B cell (primary cell): Measurements from ENCODE around the gene MOB2. TPM values are rescaled to one million over a fixed set of nuclear protein-coding genes. Genes with fewer than 3 reads are reported as not detected.

Source experiments
- ATAC-seq: fragments of 200-7000 bp; cut with Tn5 transposase; one replicate; pipeline ENCODE4 v1.10.0; 2021; ENCODE audit warnings: low read depth, mild to moderate bottlenecking, moderate number of reproducible peaks, moderate library complexity
- CTCF ChIA-PET: fragments of 350-600 bp; sonication (Branson Sonifier 250); formaldehyde crosslinking; loops from one replicate; lab custom pipeline; 2021; ENCODE audit warnings: antibody characterized with exemption, inconsistent platforms; lab: Charles Lee
- POLR2A ChIA-PET: fragments of 350-600 bp; sonication (Branson Sonifier 250); formaldehyde crosslinking; loops from one replicate; lab custom pipeline; 2021; ENCODE audit warnings: antibody characterized with exemption; lab: Charles Lee
- DNase-seq: peaks from one replicate; pipeline ENCODE4 v3.0.0; 2013
- H2AFZ ChIP-seq: 2 replicates; pipeline ENCODE4 v1.6.1; 2012; ENCODE audit warnings: mild to moderate bottlenecking, low read depth, low read length; ENCODE audit not compliant: insufficient read depth, poor library complexity, severe bottlenecking
- H3K27ac ChIP-seq, 2 donors: 1 replicate in 1 of 2; 2 replicates in 1 of 2; pipeline ENCODE4 v1.5.1; 2012 to 2013; ENCODE audit warnings: low read length in 2 of 2, mild to moderate bottlenecking in 2 of 2, moderate library complexity in 1 of 2
- H3K27me3 ChIP-seq, 4 experiments: fragments of 200-600 bp in 1 of 4; sonication (generic) in 1 of 4; replicated peaks in 1 of 4; 1 replicate in 2 of 4; 2 replicates in 2 of 4; pipeline versions ENCODE4 v1.6.1 to v1.7.0; 2013 to 2016; ENCODE audit warnings: low read length in 3 of 4, mild to moderate bottlenecking in 2 of 4, mixed read lengths in 1 of 4, moderate library complexity in 1 of 4; ENCODE audit not compliant: insufficient read depth in 4 of 4, control insufficient read depth in 3 of 4; ENCODE audit errors: control extremely low read depth in 1 of 4
- H3K36me3 ChIP-seq, 2 experiments: replicated peaks in 1 of 2; 1 replicate in 1 of 2; 2 replicates in 1 of 2; pipeline versions ENCODE4 v1.6.1 to v1.7.1; 2013; ENCODE audit warnings: low read length in 1 of 2; ENCODE audit not compliant: insufficient read depth in 2 of 2, control insufficient read depth in 1 of 2; ENCODE audit errors: control extremely low read depth in 1 of 2, extremely low read depth in 1 of 2
- H3K4me1 ChIP-seq, 2 donors: fragments of 200-600 bp in 1 of 2; sonication (generic) in 1 of 2; 1 replicate in 1 of 2; 2 replicates in 1 of 2; pipeline versions ENCODE4 v1.5.1 to v1.6.1; 2013 to 2017; ENCODE audit warnings: low read length in 2 of 2; ENCODE audit not compliant: control insufficient read depth in 2 of 2, insufficient read depth in 2 of 2
- H3K4me2 ChIP-seq: replicated peaks from 2 replicates; pipeline ENCODE3; 2012; ENCODE audit warnings: mild to moderate bottlenecking, low read depth, low read length; ENCODE audit not compliant: poor library complexity, severe bottlenecking
- H3K4me3 ChIP-seq, 5 experiments: fragments of 200-600 bp in 1 of 5; sonication (generic) in 1 of 5; 1 replicate in 3 of 5; 2 replicates in 2 of 5; pipeline versions ENCODE4 v1.5.1 to v1.7.0; 2011 to 2016; ENCODE audit warnings: low read length in 4 of 5, mild to moderate bottlenecking in 4 of 5, low read depth in 2 of 5, control low read depth in 1 of 5, moderate library complexity in 1 of 5; ENCODE audit not compliant: insufficient read depth in 1 of 5; ENCODE audit errors: control extremely low read depth in 1 of 5, extremely low read depth in 1 of 5
- H3K79me2 ChIP-seq: fragments of 200-600 bp; sonication (generic); one replicate; pipeline ENCODE4 v1.6.0; 2016; ENCODE audit warnings: low read length; ENCODE audit not compliant: control insufficient read depth, insufficient read depth
- H3K9ac ChIP-seq: fragments of 200-600 bp; sonication (generic); 2 replicates; pipeline ENCODE4 v1.6.1; 2017; ENCODE audit warnings: mild to moderate bottlenecking, low read length, moderate library complexity
- H3K9me3 ChIP-seq, 3 donors: one replicate each; pipeline versions ENCODE4 v1.6.1 to v1.7.1; 2013; ENCODE audit warnings: low read length in 2 of 3; ENCODE audit not compliant: control insufficient read depth in 2 of 3, insufficient read depth in 1 of 3; ENCODE audit errors: control extremely low read depth in 1 of 3
- H4K20me1 ChIP-seq: 2 replicates; pipeline ENCODE4 v1.6.0; 2012; ENCODE audit warnings: mild to moderate bottlenecking, low read length; ENCODE audit not compliant: insufficient read depth, control insufficient read depth, poor library complexity, severe bottlenecking
- H3K27ac Mint-ChIP-seq: one replicate; pipeline ENCODE4 v1.8.0; 2021; ENCODE audit warnings: mixed read lengths
- H3K27me3 Mint-ChIP-seq: one replicate; pipeline ENCODE4 v1.8.0; 2021; ENCODE audit warnings: mixed read lengths
- H3K4me1 Mint-ChIP-seq: one replicate; pipeline ENCODE4 v1.8.0; 2021; ENCODE audit warnings: mixed read lengths
- H3K4me3 Mint-ChIP-seq: one replicate; pipeline ENCODE4 v1.8.0; 2021; ENCODE audit warnings: mixed read lengths
- H3K9me3 Mint-ChIP-seq: one replicate; pipeline ENCODE4 v1.8.0; 2022; ENCODE audit warnings: mixed read lengths; ENCODE audit not compliant: insufficient read depth
- CTCF ChIP-seq: fragments of 200-600 bp; IDR thresholded peaks from one replicate; pipeline ENCODE4 v1.8.0; 2022; ENCODE audit warnings: antibody characterized with exemption, mild to moderate bottlenecking
- EZH2 ChIP-seq: IDR thresholded peaks from 2 replicates; pipeline ENCODE4 v1.6.1; 2012; ENCODE audit warnings: borderline replicate concordance, low read depth, mild to moderate bottlenecking, moderate library complexity, low read length; ENCODE audit not compliant: insufficient read depth, poor library complexity, severe bottlenecking
- WGBS: methylation state at CpG from one replicate; pipeline ENCODE4 v1.1.5; 2013; ENCODE audit warnings: missing lambda C conversion rate; ENCODE audit not compliant: insufficient coverage; 5-methylcytosine and 5-hydroxymethylcytosine counted together
- intact Hi-C: fragments of 100-400 bp; cut with micrococcal nuclease; formaldehyde crosslinking; loops from one replicate; pipeline ENCODE4 v1.10.0; 2022
- polyA plus RNA-seq: library from polyadenylated mRNA; depleted of rRNA; stranded (reverse); fragments of >200 nt; gene quantifications from 2 replicates; pipeline ENCODE4 v1.2.3, GENCODE V29; 2012
- total RNA-seq, 2 donors: library from RNA; stranded (reverse); fragments of 120-200 nt in 1 of 2; gene quantifications; 1 replicate in 1 of 2; 2 replicates in 1 of 2; pipeline versions ENCODE4 v1.2.3 to v1.2.4, GENCODE V29; 2013 to 2022

Gene MOB2
- total and polyA plus RNA-seq, 2 donors (not counting 1 experiment from before 2014, with no cell fraction given): 55.7 to 57.6 TPM

GRCh38 chr11:1422981-1423380 is 63.6 kb downstream of the MOB2 start:
- Histone ChIP-seq H3K27me3 (no peaks in the 10 kb centered on the region), H3K36me3 (no peaks in the 10 kb centered on the region), H3K79me2 (no peaks in the 10 kb centered on the region), H3K4me1 (no peaks in the 10 kb centered on the region), H3K4me2 (no peak overlapping the region), H3K27ac (no peak overlapping the region), H3K4me3 (no peak overlapping the region), H2AFZ (no peak overlapping the region), H3K9me3 (peaks cover 0 to 47% (median 18%) of the 10 kb centered on the region in 3 donors), H3K9ac (no peak overlapping the region), H4K20me1 (no peaks in the 10 kb centered on the region)
- no peak for ATAC-seq
- intact Hi-C loops: no loop called here
- no peak for DNase-seq
- WGBS: 83% methylated on average over 15 of the region's 15 CpGs
- TF ChIP-seq EZH2: no peak
- no peak for TF ChIP-seq CTCF
- Mint-ChIP-seq H3K9me3 (peaks cover 2% of the 10 kb centered on the region), H3K4me3 (no peak overlapping the region), H3K27me3 (no peaks in the 10 kb centered on the region), H3K4me1 (no peaks in the 10 kb centered on the region), H3K27ac (no peak overlapping the region)
- CTCF ChIA-PET: no interaction called here
- POLR2A ChIA-PET: no interaction called here

GRCh38 chr11:1422481-1422880 is 64.1 kb downstream of the MOB2 start:
- Histone ChIP-seq H3K9me3 (peaks cover 0 to 51% (median 21%) of the 10 kb centered on the region in 3 donors), H3K27ac (no peak overlapping the region), H3K9ac (no peak overlapping the region), H3K4me3 (no peak overlapping the region), H3K79me2 (no peaks in the 10 kb centered on the region), H3K36me3 (no peaks in the 10 kb centered on the region), H4K20me1 (no peaks in the 10 kb centered on the region), H3K4me2 (no peak overlapping the region), H2AFZ (no peak overlapping the region), H3K27me3 (no peaks in the 10 kb centered on the region), H3K4me1 (no peaks in the 10 kb centered on the region)
- intact Hi-C loops: no loop called here
- 83% methylated on average over 9 of the region's 9 CpGs for WGBS
- DNase-seq (no peak), ATAC-seq (no peak)
- no peak overlapping the region for H3K27ac Mint-ChIP-seq
- no peaks in the 10 kb centered on the region for H3K4me1 Mint-ChIP-seq
- no peak for TF ChIP-seq EZH2
- TF ChIP-seq CTCF: no peak
- peaks cover 2% of the 10 kb centered on the region for H3K9me3 Mint-ChIP-seq
- POLR2A ChIA-PET: no interaction called here
- no peak overlapping the region for H3K4me3 Mint-ChIP-seq
- CTCF ChIA-PET: no interaction called here
- no peaks in the 10 kb centered on the region for H3K27me3 Mint-ChIP-seq
